ENCODE data around the gene EGFLAM. TPM values are rescaled to one million over a fixed set of nuclear protein-coding genes. Genes with fewer than 3 reads are reported as not detected.

The EGFLAM gene
- total RNA-seq, 5 donors from 2014 or later (not counting 1 experiment from before 2014, with no cell fraction given), result not detected

DNA sequence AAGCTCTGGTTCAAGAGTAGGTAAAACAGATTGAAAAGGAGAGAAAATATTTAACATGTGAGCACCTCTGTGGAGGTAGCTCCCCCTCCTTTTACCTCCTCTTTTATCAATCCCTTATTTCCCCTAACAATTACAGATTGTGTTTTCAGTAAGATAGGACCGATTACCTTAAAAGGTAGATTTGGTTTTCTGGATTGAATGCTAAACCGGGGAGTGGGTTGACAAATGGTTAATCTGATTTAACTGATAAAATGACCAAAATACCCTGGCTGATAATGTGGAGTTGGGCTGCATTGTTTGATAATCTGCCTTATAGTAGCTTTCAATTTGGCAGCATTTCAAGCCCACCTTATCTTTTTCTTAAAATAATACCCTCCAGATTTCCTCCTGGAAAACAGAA, 83.9 kb downstream of the EGFLAM start:
- no peak for ATAC-seq (replicated peaks in 1 of 4)
- no peak for DNase-seq
- Mint-ChIP-seq H3K36me3 (no peaks in the 10 kb centered on the region), H3K27me3 (peaks cover 9 to 32% of the 10 kb centered on the region in 2 donors), H3K4me3 (no peak overlapping the region), H3K27ac (no peak overlapping the region), H3K9me3 (peaks cover 0 to 3% (median 0%) of the 10 kb centered on the region in 3 donors), H3K4me1 (peaks cover 0 to 20% (median 12%) of the 10 kb centered on the region in 3 donors)
- ChIA-PET POLR2A (no interaction called here), CTCF (no interaction called here)
- Histone ChIP-seq H3K9me3 (no peaks in the 10 kb centered on the region), H3K4me1 (ENCODE audit: control insufficient read depth in 1 of 2, extremely low read depth in 1 of 2, insufficient read depth in 2 of 2, low read length in 2 of 2) (peaks cover 0 to 2% of the 10 kb centered on the region in 2 experiments), H3K27ac (ENCODE audit: low read length) (no peak overlapping the region), H3K36me3 (ENCODE audit: control insufficient read depth in 2 of 2, extremely low read depth in 1 of 2, insufficient read depth in 1 of 2, low read length in 1 of 2) (no peaks in the 10 kb centered on the region), H3K27me3 (replicated peaks in 1 of 2; ENCODE audit: control insufficient read depth in 2 of 2, extremely low read depth in 1 of 2, insufficient read depth in 2 of 2, low read length in 1 of 2) (peaks cover 0 to 2% of the 10 kb centered on the region in 2 experiments), H3K4me3 (ENCODE audit: control insufficient read depth in 1 of 2, extremely low read depth in 1 of 2, low read length in 1 of 2) (no peak overlapping the region)
- WGBS (ENCODE audit: insufficient coverage), result no CpG with 5 or more reads among the region's 2 CpGs

DNA sequence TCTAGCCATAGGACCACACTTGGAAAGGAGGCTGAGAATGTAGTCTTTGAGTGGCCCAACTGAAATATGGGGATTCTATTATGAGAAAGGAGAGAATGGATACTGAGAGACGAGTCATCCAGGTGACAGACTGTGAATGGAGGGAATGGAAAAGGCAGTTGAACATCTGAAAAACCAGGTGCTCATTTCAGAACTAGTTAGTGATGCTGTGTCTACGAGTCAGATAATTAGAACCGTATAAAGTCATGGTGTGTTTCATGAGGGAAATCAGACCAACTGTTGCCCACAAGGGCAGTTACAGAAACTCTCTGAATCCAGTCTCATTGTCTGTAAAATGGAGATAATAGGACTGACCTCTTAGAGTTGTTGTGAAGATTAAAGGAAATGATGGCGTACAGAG, 86.5 kb downstream of the EGFLAM start:
- CTCF ChIA-PET, result interaction anchor here in 1 of 2 donors (0.6 kb wide), 1 partner anchor 38 kb away, joined by 3 read pairs; no protein-coding TSS in a partner anchor
- Mint-ChIP-seq H3K4me3 (no peak overlapping the region), H3K27me3 (peaks cover 7 to 21% of the 10 kb centered on the region in 2 donors)

DNA sequence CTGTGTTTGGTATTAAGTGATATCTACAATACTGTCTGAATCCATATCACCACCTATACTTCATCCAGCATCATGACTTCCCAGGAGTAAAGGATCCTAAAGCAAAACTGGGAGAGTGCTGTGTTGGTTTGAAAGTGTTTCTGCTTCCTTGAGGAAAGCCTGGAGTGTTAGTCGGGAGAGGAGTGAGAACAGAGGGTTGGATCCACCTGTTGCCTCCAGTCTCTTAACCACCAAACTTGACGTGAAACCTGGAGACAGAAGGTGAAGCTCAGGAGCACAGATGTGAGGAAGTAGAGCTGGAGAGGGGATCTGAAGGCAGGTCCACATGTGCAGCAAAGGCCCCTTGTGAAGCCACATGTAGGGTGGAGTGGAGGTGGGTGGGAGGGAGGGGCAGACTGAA, 88.2 kb downstream of the EGFLAM start:
- no peak overlapping the region for H3K27ac ChIP-seq (ENCODE audit: low read length)
- DNase-seq (no peak), ATAC-seq (replicated peaks in 1 of 4) (no peak)
- H3K27ac Mint-ChIP-seq, result no peak overlapping the region
- no peaks in the 10 kb centered on the region for H3K9me3 ChIP-seq
- peaks cover 0 to 30% (median 19%) of the 10 kb centered on the region in 3 donors for H3K4me1 Mint-ChIP-seq
- no peaks in the 10 kb centered on the region for H3K36me3 Mint-ChIP-seq
- POLR2A ChIA-PET, result no interaction called here
- no peaks in the 10 kb centered on the region for H3K36me3 ChIP-seq (ENCODE audit: control insufficient read depth in 2 of 2, extremely low read depth in 1 of 2, insufficient read depth in 1 of 2, low read length in 1 of 2)
- H3K27me3 Mint-ChIP-seq, result peaks cover 2 to 9% of the 10 kb centered on the region in 2 donors
- H3K4me1 ChIP-seq (ENCODE audit: control insufficient read depth in 1 of 2, extremely low read depth in 1 of 2, insufficient read depth in 2 of 2, low read length in 2 of 2), result peaks cover 4 to 6% of the 10 kb centered on the region in 2 experiments
- no peak overlapping the region for H3K4me3 ChIP-seq (ENCODE audit: control insufficient read depth in 1 of 2, extremely low read depth in 1 of 2, low read length in 1 of 2)
- H3K4me3 Mint-ChIP-seq, result no peak overlapping the region
- 100% methylated on average over 1 of the region's 2 CpGs for WGBS (ENCODE audit: insufficient coverage)
- CTCF ChIA-PET, result no interaction called here
- H3K27me3 ChIP-seq (replicated peaks in 1 of 2; ENCODE audit: control insufficient read depth in 2 of 2, extremely low read depth in 1 of 2, insufficient read depth in 2 of 2, low read length in 1 of 2), result no peaks in the 10 kb centered on the region
- peaks cover 0 to 3% (median 0%) of the 10 kb centered on the region in 3 donors for H3K9me3 Mint-ChIP-seq

More for the DNA sequence above, 86.5 kb downstream of the EGFLAM start:
- POLR2A ChIA-PET, result no interaction called here
- Mint-ChIP-seq H3K9me3 (peaks cover 0 to 3% (median 0%) of the 10 kb centered on the region in 3 donors), H3K36me3 (no peaks in the 10 kb centered on the region), H3K27ac (no peak overlapping the region), H3K4me1 (peaks cover 0 to 21% (median 12%) of the 10 kb centered on the region in 3 donors)
- 50% methylated on average over 2 of the region's 4 CpGs for WGBS (ENCODE audit: insufficient coverage)
- Histone ChIP-seq H3K4me1 (ENCODE audit: control insufficient read depth in 1 of 2, extremely low read depth in 1 of 2, insufficient read depth in 2 of 2, low read length in 2 of 2) (peaks cover 0 to 4% of the 10 kb centered on the region in 2 experiments), H3K9me3 (no peaks in the 10 kb centered on the region), H3K4me3 (ENCODE audit: control insufficient read depth in 1 of 2, extremely low read depth in 1 of 2, low read length in 1 of 2) (no peak overlapping the region), H3K36me3 (ENCODE audit: control insufficient read depth in 2 of 2, extremely low read depth in 1 of 2, insufficient read depth in 1 of 2, low read length in 1 of 2) (no peaks in the 10 kb centered on the region), H3K27ac (ENCODE audit: low read length) (no peak overlapping the region), H3K27me3 (replicated peaks in 1 of 2; ENCODE audit: control insufficient read depth in 2 of 2, extremely low read depth in 1 of 2, insufficient read depth in 2 of 2, low read length in 1 of 2) (no peaks in the 10 kb centered on the region)
- DNase-seq (no peak), ATAC-seq (replicated peaks in 1 of 4) (no peak)

DNA sequence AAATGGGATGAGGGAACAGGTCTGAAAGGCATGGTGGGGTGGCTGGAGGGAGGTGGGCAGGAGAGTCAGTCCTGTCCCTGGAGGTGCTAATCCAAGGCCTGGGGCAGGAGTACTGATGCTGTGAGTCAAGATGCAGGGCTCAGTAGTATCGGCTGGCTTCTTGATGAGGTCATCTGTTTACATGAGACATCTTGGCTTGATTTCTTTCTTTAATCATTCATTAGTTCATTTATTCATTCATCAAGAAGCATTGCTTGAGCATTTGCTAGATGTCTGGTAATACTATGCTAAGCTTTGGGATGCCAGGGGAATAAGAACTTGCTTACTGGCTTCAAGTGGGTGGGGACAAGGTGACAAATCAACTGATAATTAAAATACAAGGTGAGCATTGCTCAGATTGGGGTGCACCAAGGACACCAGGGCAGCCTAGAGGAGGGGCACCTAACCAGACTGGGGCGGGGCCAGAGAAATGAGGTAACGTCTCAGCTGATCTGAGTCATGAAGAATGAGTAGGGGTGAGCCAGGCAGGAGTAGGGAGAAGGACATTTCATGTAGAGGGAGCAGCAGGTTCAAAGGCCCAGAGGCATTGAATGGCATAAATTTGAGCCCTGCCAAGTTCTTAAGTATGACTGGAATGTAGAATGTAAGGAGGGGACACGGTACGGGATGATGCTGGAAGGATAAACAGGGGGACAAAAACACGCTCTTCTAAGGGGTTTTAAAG, 88.8 kb downstream of the EGFLAM start:
- Histone ChIP-seq H3K27me3 (replicated peaks in 1 of 2; ENCODE audit: control insufficient read depth in 2 of 2, extremely low read depth in 1 of 2, insufficient read depth in 2 of 2, low read length in 1 of 2) (no peaks in the 10 kb centered on the region), H3K4me3 (ENCODE audit: control insufficient read depth in 1 of 2, extremely low read depth in 1 of 2, low read length in 1 of 2) (no peak overlapping the region), H3K36me3 (ENCODE audit: control insufficient read depth in 2 of 2, extremely low read depth in 1 of 2, insufficient read depth in 1 of 2, low read length in 1 of 2) (no peaks in the 10 kb centered on the region), H3K9me3 (no peaks in the 10 kb centered on the region), H3K27ac (ENCODE audit: low read length) (no peak overlapping the region), H3K4me1 (ENCODE audit: control insufficient read depth in 1 of 2, extremely low read depth in 1 of 2, insufficient read depth in 2 of 2, low read length in 2 of 2) (peaks cover 4 to 6% of the 10 kb centered on the region in 2 experiments)
- H3K4me3 Mint-ChIP-seq, result no peak overlapping the region
- POLR2A ChIA-PET, result no interaction called here
- ATAC-seq (replicated peaks in 1 of 4), result no peak
- CTCF ChIA-PET, result no interaction called here
- no peak overlapping the region for H3K27ac Mint-ChIP-seq
- H3K36me3 Mint-ChIP-seq, result no peaks in the 10 kb centered on the region
- peaks cover 2 to 4% of the 10 kb centered on the region in 2 donors for H3K27me3 Mint-ChIP-seq
- 78% methylated on average over 4 of the region's 6 CpGs for WGBS (ENCODE audit: insufficient coverage)
- H3K4me1 Mint-ChIP-seq, result peaks cover 0 to 30% (median 19%) of the 10 kb centered on the region in 3 donors
- peaks cover 0 to 3% (median 0%) of the 10 kb centered on the region in 3 donors for H3K9me3 Mint-ChIP-seq
- DNase-seq, result no peak

DNA sequence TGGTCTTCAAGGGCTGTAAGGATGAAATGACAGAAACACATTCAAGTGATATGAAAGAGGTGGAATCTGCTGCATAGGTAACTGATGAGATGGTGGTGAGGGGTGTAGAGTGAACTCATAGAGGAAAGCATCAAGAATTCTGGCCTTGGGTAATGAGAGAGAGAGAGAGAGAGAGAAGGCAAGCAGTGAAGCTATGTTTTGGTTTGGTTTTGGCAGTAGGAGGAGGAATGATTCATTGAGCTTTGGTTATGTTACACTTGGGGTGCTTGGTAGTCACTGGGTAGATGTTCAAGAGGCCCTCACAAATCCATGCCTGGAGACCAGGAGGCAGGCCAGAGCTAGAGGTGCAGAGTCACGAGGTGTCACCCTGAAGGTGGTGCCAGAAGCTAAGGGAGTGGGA, 89.5 kb downstream of the EGFLAM start:
- H3K27ac Mint-ChIP-seq, result no peak overlapping the region

DNA sequence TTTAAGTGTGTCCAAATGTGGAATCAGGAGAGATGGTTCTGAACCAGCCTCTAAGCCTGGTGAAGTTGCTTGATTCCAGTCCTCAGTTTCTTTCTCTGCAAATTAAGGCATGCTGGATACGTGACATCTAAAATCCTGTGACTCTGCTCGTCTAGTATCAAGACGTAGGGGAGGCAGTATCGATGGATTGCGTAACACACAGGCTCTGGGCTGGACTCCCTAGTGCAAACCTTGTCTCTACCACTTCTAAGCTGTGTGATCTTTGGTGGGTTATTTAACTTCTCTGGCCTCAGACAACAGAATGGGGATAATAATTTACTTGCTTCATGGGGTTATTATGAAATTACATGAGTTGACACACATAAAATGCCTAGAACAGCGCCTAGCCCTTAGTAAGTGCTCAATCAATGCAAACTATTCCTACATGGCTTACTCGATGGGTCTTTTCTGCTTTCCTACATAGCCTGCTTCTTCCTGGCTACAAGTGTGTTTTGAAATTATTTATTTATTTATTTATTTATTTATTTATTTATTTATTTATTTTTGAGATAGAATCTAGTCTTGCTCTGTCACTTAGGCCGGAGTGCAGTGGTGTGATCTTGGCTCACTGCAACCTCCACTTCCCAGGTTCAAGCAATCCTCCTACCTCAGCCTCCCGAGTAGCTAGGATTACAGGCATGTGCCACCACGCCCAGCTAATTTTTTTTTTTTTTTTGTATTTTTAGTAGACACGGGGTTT, 102.1 kb downstream of the EGFLAM start:
- H3K4me1 ChIP-seq (ENCODE audit: control insufficient read depth in 1 of 2, extremely low read depth in 1 of 2, insufficient read depth in 2 of 2, low read length in 2 of 2), result no peaks in the 10 kb centered on the region
- H3K27ac Mint-ChIP-seq, result no peak overlapping the region

More for the DNA sequence above, 89.5 kb downstream of the EGFLAM start:
- Histone ChIP-seq H3K27me3 (replicated peaks in 1 of 2; ENCODE audit: control insufficient read depth in 2 of 2, extremely low read depth in 1 of 2, insufficient read depth in 2 of 2, low read length in 1 of 2) (no peaks in the 10 kb centered on the region), H3K4me1 (ENCODE audit: control insufficient read depth in 1 of 2, extremely low read depth in 1 of 2, insufficient read depth in 2 of 2, low read length in 2 of 2) (peaks cover 4 to 6% of the 10 kb centered on the region in 2 experiments), H3K36me3 (ENCODE audit: control insufficient read depth in 2 of 2, extremely low read depth in 1 of 2, insufficient read depth in 1 of 2, low read length in 1 of 2) (no peaks in the 10 kb centered on the region), H3K4me3 (ENCODE audit: control insufficient read depth in 1 of 2, extremely low read depth in 1 of 2, low read length in 1 of 2) (no peak overlapping the region), H3K9me3 (no peaks in the 10 kb centered on the region), H3K27ac (ENCODE audit: low read length) (no peak overlapping the region)
- POLR2A ChIA-PET, result no interaction called here
- H3K27me3 Mint-ChIP-seq, result peaks cover 2 to 4% of the 10 kb centered on the region in 2 donors
- peaks cover 0 to 30% (median 19%) of the 10 kb centered on the region in 3 donors for H3K4me1 Mint-ChIP-seq
- peaks cover 0 to 3% (median 0%) of the 10 kb centered on the region in 3 donors for H3K9me3 Mint-ChIP-seq
- no peaks in the 10 kb centered on the region for H3K36me3 Mint-ChIP-seq
- DNase-seq (no peak), ATAC-seq (replicated peaks in 1 of 4) (no peak)
- CTCF ChIA-PET, result no interaction called here
- H3K4me3 Mint-ChIP-seq, result no peak overlapping the region
- 50% methylated on average over 1 of the region's 1 CpG for WGBS (ENCODE audit: insufficient coverage)

More for the DNA sequence above, 102.1 kb downstream of the EGFLAM start:
- 90% methylated on average over 2 of the region's 11 CpGs for WGBS (ENCODE audit: insufficient coverage)
- no peaks in the 10 kb centered on the region for H3K36me3 ChIP-seq (ENCODE audit: control insufficient read depth in 2 of 2, extremely low read depth in 1 of 2, insufficient read depth in 1 of 2, low read length in 1 of 2)
- ATAC-seq (replicated peaks in 1 of 4), result no peak
- peaks cover 0 to 5% (median 3%) of the 10 kb centered on the region in 3 donors for H3K4me1 Mint-ChIP-seq
- no peak overlapping the region for H3K4me3 Mint-ChIP-seq
- H3K27ac ChIP-seq (ENCODE audit: low read length), result no peak overlapping the region
- CTCF ChIA-PET, result no interaction called here
- no peaks in the 10 kb centered on the region for H3K36me3 Mint-ChIP-seq
- H3K27me3 Mint-ChIP-seq, result peaks cover 0 to 8% of the 10 kb centered on the region in 2 donors
- H3K4me3 ChIP-seq (ENCODE audit: control insufficient read depth in 1 of 2, extremely low read depth in 1 of 2, low read length in 1 of 2), result no peak overlapping the region
- H3K9me3 Mint-ChIP-seq, result no peaks in the 10 kb centered on the region
- POLR2A ChIA-PET, result no interaction called here
- H3K9me3 ChIP-seq, result no peaks in the 10 kb centered on the region
- DNase-seq, result no peak
- H3K27me3 ChIP-seq (replicated peaks in 1 of 2; ENCODE audit: control insufficient read depth in 2 of 2, extremely low read depth in 1 of 2, insufficient read depth in 2 of 2, low read length in 1 of 2), result no peaks in the 10 kb centered on the region
